ENCODE data around the gene APOBEC3G. TPM values are rescaled to one million over a fixed set of nuclear protein-coding genes. Genes with fewer than 3 reads are reported as not detected.
A peak's percentile ranks its signal among the peaks of the same experiment; 100 is the strongest.
"Not testable (repeated sequence)": the region's sequence is repeated elsewhere in the genome, so short reads cannot be mapped to it uniquely, and the experiment has no call there.

The APOBEC3G gene
- total and polyA plus RNA-seq, 2 donors (not counting 1 experiment from before 2014, with no cell fraction given), result 94.2 to 96.6 TPM

GRCh38 chr22:39041908-39042307 lies 35.2 kb upstream of the APOBEC3G start:
- TF ChIP-seq CTCF (IDR thresholded peaks at IDR 0.05) (no peak), EZH2 (IDR thresholded peaks at IDR 0.05; ENCODE audit: borderline replicate concordance, insufficient read depth, low read depth, low read length, poor library complexity, severe bottlenecking) (no peak)
- H3K9me3 ChIP-seq (ENCODE audit: control extremely low read depth in 1 of 3, control insufficient read depth in 2 of 3, insufficient read depth in 1 of 3, low read length in 2 of 3), result no peaks in the 10 kb centered on the region
- peak overlapping the region in 4 of 5 experiments; percentile 59 to 91 (median 68) for H3K4me3 ChIP-seq (ENCODE audit: control extremely low read depth in 1 of 5, extremely low read depth in 1 of 5, insufficient read depth in 1 of 5, low read depth in 2 of 5, low read length in 4 of 5)
- peak overlapping the region; percentile 89 for H3K4me2 ChIP-seq (replicated peaks; ENCODE audit: low read depth, low read length, poor library complexity, severe bottlenecking)
- peaks cover 0 to 14% of the 10 kb centered on the region in 2 experiments for H3K36me3 ChIP-seq (replicated peaks in 1 of 2; ENCODE audit: control extremely low read depth in 1 of 2, control insufficient read depth in 1 of 2, extremely low read depth in 1 of 2, insufficient read depth in 2 of 2, low read length in 1 of 2)
- Mint-ChIP-seq H3K4me3 (peak overlapping the region; percentile 92), H3K27ac (peak overlapping the region; percentile 83), H3K9me3 (ENCODE audit: insufficient read depth) (no peaks in the 10 kb centered on the region), H3K4me1 (peaks cover 57% of the 10 kb centered on the region), H3K27me3 (no peaks in the 10 kb centered on the region)
- ChIA-PET POLR2A (interaction anchor here (0.7 to 1.5 kb wide), 4 partner anchors 19 to 339 kb away, joined by 3 to 10 read pairs (median 4); no protein-coding TSS in a partner anchor), CTCF (interaction anchor here (0.7 kb wide), 1 partner anchor 11 kb away, joined by 3 read pairs; no protein-coding TSS in a partner anchor)
- no peak for ATAC-seq (ENCODE audit: low read depth)
- no peak overlapping the region for H2AFZ ChIP-seq (ENCODE audit: insufficient read depth, low read depth, low read length, poor library complexity, severe bottlenecking)
- peaks cover 57% of the 10 kb centered on the region for H3K79me2 ChIP-seq (ENCODE audit: control insufficient read depth, insufficient read depth, low read length)
- H3K4me1 ChIP-seq (ENCODE audit: control insufficient read depth in 2 of 2, insufficient read depth in 2 of 2, low read length in 2 of 2), result peaks cover 20 to 43% of the 10 kb centered on the region in 2 donors
- no peaks in the 10 kb centered on the region for H3K27me3 ChIP-seq (replicated peaks in 1 of 4; ENCODE audit: control extremely low read depth in 1 of 4, control insufficient read depth in 3 of 4, insufficient read depth in 4 of 4, low read length in 3 of 4)
- peak overlapping the region; percentile 72 to 91 for H3K27ac ChIP-seq (ENCODE audit: low read length in 2 of 2)
- H4K20me1 ChIP-seq (ENCODE audit: control insufficient read depth, insufficient read depth, low read length, poor library complexity, severe bottlenecking), result no peaks in the 10 kb centered on the region
- DNase-seq, result no peak
- H3K9ac ChIP-seq (ENCODE audit: low read length), result peak overlapping the region; percentile 89
- 100% methylated on average over 2 of the region's 7 CpGs for WGBS (ENCODE audit: insufficient coverage)
- intact Hi-C loops (cut with micrococcal nuclease), result loop anchor here (2.0 kb wide), 1 partner anchor 27 kb away; the partner anchor contains the start of gene APOBEC3C

GRCh38 chr22:39043063-39043462 lies 34.0 kb upstream of the APOBEC3G start:
- WGBS (ENCODE audit: insufficient coverage), result no CpG with 5 or more reads among the region's 18 CpGs
- H3K27ac Mint-ChIP-seq, result peak overlapping the region; percentile 26
- H2AFZ ChIP-seq (ENCODE audit: insufficient read depth, low read depth, low read length, poor library complexity, severe bottlenecking); H3K9ac ChIP-seq (ENCODE audit: low read length); H3K27me3 Mint-ChIP-seq; H4K20me1 ChIP-seq (ENCODE audit: control insufficient read depth, insufficient read depth, low read length, poor library complexity, severe bottlenecking); H3K4me3 ChIP-seq (ENCODE audit: control extremely low read depth in 1 of 5, extremely low read depth in 1 of 5, insufficient read depth in 1 of 5, low read depth in 2 of 5, low read length in 4 of 5); H3K9me3 ChIP-seq (ENCODE audit: control extremely low read depth in 1 of 3, control insufficient read depth in 2 of 3, insufficient read depth in 1 of 3, low read length in 2 of 3); H3K4me3 Mint-ChIP-seq; H3K27me3 ChIP-seq (replicated peaks in 1 of 4; ENCODE audit: control extremely low read depth in 1 of 4, control insufficient read depth in 3 of 4, insufficient read depth in 4 of 4, low read length in 3 of 4); H3K9me3 Mint-ChIP-seq (ENCODE audit: insufficient read depth); DNase-seq; intact Hi-C loops (cut with micrococcal nuclease); H3K4me2 ChIP-seq (replicated peaks; ENCODE audit: low read depth, low read length, poor library complexity, severe bottlenecking); ATAC-seq (ENCODE audit: low read depth): not testable (repeated sequence)
- Histone ChIP-seq H3K79me2 (ENCODE audit: control insufficient read depth, insufficient read depth, low read length) (peaks cover 66% of the 10 kb centered on the region), H3K27ac (ENCODE audit: low read length in 2 of 2) (peak overlapping the region in 1 of 2 donors; percentile 91), H3K4me1 (ENCODE audit: control insufficient read depth in 2 of 2, insufficient read depth in 2 of 2, low read length in 2 of 2) (peaks cover 20 to 43% of the 10 kb centered on the region in 2 donors), H3K36me3 (replicated peaks in 1 of 2; ENCODE audit: control extremely low read depth in 1 of 2, control insufficient read depth in 1 of 2, extremely low read depth in 1 of 2, insufficient read depth in 2 of 2, low read length in 1 of 2) (peaks cover 0 to 14% of the 10 kb centered on the region in 2 experiments)
- H3K4me1 Mint-ChIP-seq, result peaks cover 59% of the 10 kb centered on the region
- ChIA-PET POLR2A (interaction anchor here (1.5 kb wide), 1 partner anchor 106 kb away, joined by 4 read pairs; no protein-coding TSS in a partner anchor), CTCF (interaction anchor here (1.2 kb wide), 1 partner anchor 40 kb away, joined by 4 read pairs; no protein-coding TSS in a partner anchor)

- H3K4me1 ChIP-seq (ENCODE audit: control insufficient read depth in 2 of 2, insufficient read depth in 2 of 2, low read length in 2 of 2), result peaks cover 18 to 36% of the 10 kb centered on the region in 2 donors
- ATAC-seq (ENCODE audit: low read depth); DNase-seq; intact Hi-C loops (cut with micrococcal nuclease); H3K27me3 Mint-ChIP-seq; H3K9ac ChIP-seq (ENCODE audit: low read length); H2AFZ ChIP-seq (ENCODE audit: insufficient read depth, low read depth, low read length, poor library complexity, severe bottlenecking); POLR2A ChIA-PET; H3K9me3 ChIP-seq (ENCODE audit: control extremely low read depth in 1 of 3, control insufficient read depth in 2 of 3, insufficient read depth in 1 of 3, low read length in 2 of 3); H3K9me3 Mint-ChIP-seq (ENCODE audit: insufficient read depth); H3K27me3 ChIP-seq (replicated peaks in 1 of 4; ENCODE audit: control extremely low read depth in 1 of 4, control insufficient read depth in 3 of 4, insufficient read depth in 4 of 4, low read length in 3 of 4); H3K4me3 ChIP-seq (ENCODE audit: control extremely low read depth in 1 of 5, extremely low read depth in 1 of 5, insufficient read depth in 1 of 5, low read depth in 2 of 5, low read length in 4 of 5); CTCF ChIA-PET; H4K20me1 ChIP-seq (ENCODE audit: control insufficient read depth, insufficient read depth, low read length, poor library complexity, severe bottlenecking); H3K27ac ChIP-seq (ENCODE audit: low read length in 2 of 2): not testable (repeated sequence)
- peak overlapping the region; percentile 22 for H3K4me2 ChIP-seq (replicated peaks; ENCODE audit: low read depth, low read length, poor library complexity, severe bottlenecking)
- peaks cover 70% of the 10 kb centered on the region for H3K79me2 ChIP-seq (ENCODE audit: control insufficient read depth, insufficient read depth, low read length)
- H3K4me3 Mint-ChIP-seq, result peak overlapping the region; percentile 39
- peaks cover 53% of the 10 kb centered on the region for H3K4me1 Mint-ChIP-seq
- 87% methylated on average over 8 of the region's 14 CpGs for WGBS (ENCODE audit: insufficient coverage)
- peaks cover 0 to 14% of the 10 kb centered on the region in 2 experiments for H3K36me3 ChIP-seq (replicated peaks in 1 of 2; ENCODE audit: control extremely low read depth in 1 of 2, control insufficient read depth in 1 of 2, extremely low read depth in 1 of 2, insufficient read depth in 2 of 2, low read length in 1 of 2)
- H3K27ac Mint-ChIP-seq, result peak overlapping the region; percentile 59
These were observed 31.9 kb upstream of the APOBEC3G start for GRCh38 chr22:39045136-39045535.
